ENCODE measurements around the gene NUB1.

DNA sequence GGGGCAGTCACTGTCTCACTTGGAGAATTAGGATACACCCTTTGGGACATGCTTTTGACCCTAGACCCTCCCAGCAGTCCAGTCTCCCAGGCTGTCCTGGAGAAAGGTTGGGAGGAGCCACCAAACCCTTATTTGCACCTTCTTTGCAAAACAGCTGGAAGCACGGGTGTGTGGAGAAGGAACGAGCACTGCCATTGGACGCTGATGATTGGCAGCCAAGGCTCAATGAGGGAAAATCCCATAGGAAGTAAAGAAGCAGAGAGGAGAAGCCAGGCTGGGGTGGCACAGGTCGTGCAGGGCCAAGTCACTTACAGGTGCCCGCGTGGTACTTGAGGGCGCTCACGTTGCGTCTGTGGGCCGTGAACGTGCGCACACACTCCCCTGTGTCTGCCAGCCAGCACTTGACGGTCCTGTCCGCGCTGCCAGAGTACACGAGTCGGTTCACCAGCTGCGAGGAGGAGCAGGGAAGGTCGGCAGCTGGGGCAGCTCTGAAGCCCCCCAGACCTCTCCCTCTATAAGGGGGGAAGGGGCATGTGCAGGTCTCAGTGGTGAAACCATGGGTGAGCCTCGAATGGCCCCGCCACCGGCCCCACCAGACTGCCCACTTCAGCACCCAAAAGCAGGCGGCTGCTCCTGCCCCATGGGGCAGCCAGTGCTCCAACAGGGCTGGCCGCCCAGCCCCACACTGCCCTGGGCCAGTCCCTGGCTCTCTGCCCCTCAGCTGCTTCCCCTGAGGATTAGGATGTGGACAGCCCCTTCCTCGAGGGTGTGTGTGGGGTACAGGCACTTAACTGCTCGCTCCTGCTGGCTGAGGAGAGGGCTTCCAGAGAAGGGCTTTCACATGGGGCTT, 43.4 kb downstream of the NUB1 start:
- TF ChIP-seq, protein P1, sequence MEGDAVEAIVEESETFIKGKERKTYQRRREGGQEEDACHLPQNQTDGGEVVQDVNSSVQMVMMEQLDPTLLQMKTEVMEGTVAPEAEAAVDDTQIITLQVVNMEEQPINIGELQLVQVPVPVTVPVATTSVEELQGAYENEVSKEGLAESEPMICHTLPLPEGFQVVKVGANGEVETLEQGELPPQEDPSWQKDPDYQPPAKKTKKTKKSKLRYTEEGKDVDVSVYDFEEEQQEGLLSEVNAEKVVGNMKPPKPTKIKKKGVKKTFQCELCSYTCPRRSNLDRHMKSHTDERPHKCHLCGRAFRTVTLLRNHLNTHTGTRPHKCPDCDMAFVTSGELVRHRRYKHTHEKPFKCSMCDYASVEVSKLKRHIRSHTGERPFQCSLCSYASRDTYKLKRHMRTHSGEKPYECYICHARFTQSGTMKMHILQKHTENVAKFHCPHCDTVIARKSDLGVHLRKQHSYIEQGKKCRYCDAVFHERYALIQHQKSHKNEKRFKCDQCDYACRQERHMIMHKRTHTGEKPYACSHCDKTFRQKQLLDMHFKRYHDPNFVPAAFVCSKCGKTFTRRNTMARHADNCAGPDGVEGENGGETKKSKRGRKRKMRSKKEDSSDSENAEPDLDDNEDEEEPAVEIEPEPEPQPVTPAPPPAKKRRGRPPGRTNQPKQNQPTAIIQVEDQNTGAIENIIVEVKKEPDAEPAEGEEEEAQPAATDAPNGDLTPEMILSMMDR (IDR thresholded peaks at IDR 0.05), result no peak
- TF ChIP-seq POLR2A (IDR thresholded peaks at IDR 0.05), result no peak
